Smooth muscle cell (in vitro differentiated cells): ENCODE measurements around the gene C4orf50. TPM values are rescaled to one million over a fixed set of nuclear protein-coding genes. Genes with fewer than 3 reads are reported as not detected.

ENCODE experiments used
- DNase-seq: peaks from one replicate; lab custom pipeline; 2025; ENCODE audit not compliant: unreplicated experiment; lab: John Stamatoyannopoulos, UW
- H2AFZ ChIP-seq: fragments of 200-600 bp; sonication (generic); 2 replicates; pipeline ENCODE4 v1.6.0; 2016; ENCODE audit warnings: antibody characterized with exemption, low read depth, mild to moderate bottlenecking
- H3F3A ChIP-seq: fragments of 200-600 bp; sonication (generic); 2 replicates; pipeline ENCODE4 v1.6.0; 2017; ENCODE audit warnings: antibody characterized with exemption, low read depth
- H3K27ac ChIP-seq: fragments of 200-600 bp; sonication (generic); 2 replicates; pipeline ENCODE4 v1.5.1; 2016; ENCODE audit warnings: low read depth, mild to moderate bottlenecking
- H3K27me3 ChIP-seq: fragments of 200-600 bp; sonication (generic); 2 replicates; pipeline ENCODE4 v1.6.1; 2016; ENCODE audit warnings: low read depth, mild to moderate bottlenecking
- H3K36me3 ChIP-seq: fragments of 200-600 bp; sonication (generic); 2 replicates; pipeline ENCODE4 v1.5.1; 2016; ENCODE audit warnings: low read depth
- H3K4me1 ChIP-seq: fragments of 200-600 bp; sonication (generic); 2 replicates; pipeline ENCODE4 v1.5.1; 2016; ENCODE audit warnings: low read depth
- H3K4me2 ChIP-seq: fragments of 200-600 bp; sonication (generic); 2 replicates; pipeline ENCODE4 v1.6.0; 2016; ENCODE audit warnings: mild to moderate bottlenecking
- H3K4me3 ChIP-seq: fragments of 200-600 bp; sonication (generic); 2 replicates; pipeline ENCODE4 v1.5.1; 2016; ENCODE audit warnings: mild to moderate bottlenecking
- H3K79me2 ChIP-seq: fragments of 200-600 bp; sonication (generic); 2 replicates; pipeline ENCODE4 v1.6.0; 2016; ENCODE audit warnings: low read depth, mild to moderate bottlenecking
- H3K9ac ChIP-seq: fragments of 200-600 bp; sonication (generic); 2 replicates; pipeline ENCODE4 v1.6.0; 2016; ENCODE audit warnings: low read depth
- H3K9me3 ChIP-seq: fragments of 200-600 bp; sonication (generic); replicated peaks from 2 replicates; pipeline ENCODE4 v1.5.1; 2016; ENCODE audit warnings: low read depth
- H4K20me1 ChIP-seq: fragments of 200-600 bp; sonication (generic); 2 replicates; pipeline ENCODE4 v1.6.0; 2016; ENCODE audit warnings: low read depth
- CTCF ChIP-seq: fragments of 200-600 bp; sonication (generic); IDR thresholded peaks from 2 replicates; pipeline ENCODE4 v1.5.1; 2017; ENCODE audit warnings: borderline replicate concordance, mild to moderate bottlenecking, antibody characterized with exemption; ENCODE audit not compliant: insufficient read depth, poor library complexity, severe bottlenecking
- WGBS: methylation state at CpG from one replicate; pipeline ENCODE4 v1.1.7; 2016; ENCODE audit warnings: low lambda C conversion rate; 5-methylcytosine and 5-hydroxymethylcytosine counted together
- polyA plus RNA-seq: library from polyadenylated mRNA; unstranded; fragments of >200 nt; fragmentation: Nextera tagmentation; extraction: Ambion mirVana; gene quantifications from 2 replicates; pipeline ENCODE4 v1.2.1, GENCODE V29; 2016
- total RNA-seq: library from RNA; depleted of rRNA; stranded (reverse); fragments of >200 nt; gene quantifications from 2 replicates; pipeline ENCODE4 v1.2.3, GENCODE V29; 2014

C4orf50 gene
- total and polyA plus RNA-seq, 2 experiments from 2014 or later = not detected

GRCh38 chr4:6058531-6059374, 40.5 kb upstream of the C4orf50 start:
- H3K4me2 ChIP-seq = no peak overlapping the region
- DNase-seq = no peak
- WGBS = 94% methylated on average over 12 of the region's 12 CpGs
- no peak overlapping the region for H3K9ac ChIP-seq
- no peaks in the 10 kb centered on the region for H3K27me3 ChIP-seq
- H3K9me3 ChIP-seq = no peaks in the 10 kb centered on the region
- no peaks in the 10 kb centered on the region for H3K4me1 ChIP-seq
- TF ChIP-seq CTCF = no peak
- no peaks in the 10 kb centered on the region for H3F3A ChIP-seq
- H3K79me2 ChIP-seq = no peaks in the 10 kb centered on the region
- no peak overlapping the region for H3K4me3 ChIP-seq
- peak overlapping the region; percentile 56 for H2AFZ ChIP-seq
- no peaks in the 10 kb centered on the region for H3K36me3 ChIP-seq
- H4K20me1 ChIP-seq = no peaks in the 10 kb centered on the region
- H3K27ac ChIP-seq = no peak overlapping the region

GRCh38 chr4:6056976-6057766, 38.9 kb upstream of the C4orf50 start:
- 80% methylated on average over 15 of the region's 15 CpGs for WGBS
- H3K27me3 ChIP-seq = no peaks in the 10 kb centered on the region
- no peaks in the 10 kb centered on the region for H3F3A ChIP-seq
- H3K79me2 ChIP-seq = no peaks in the 10 kb centered on the region
- no peak overlapping the region for H3K4me2 ChIP-seq
- H2AFZ ChIP-seq = no peak overlapping the region
- no peaks in the 10 kb centered on the region for H4K20me1 ChIP-seq
- no peak overlapping the region for H3K27ac ChIP-seq
- no peaks in the 10 kb centered on the region for H3K9me3 ChIP-seq
- no peak overlapping the region for H3K9ac ChIP-seq
- no peak for DNase-seq
- no peaks in the 10 kb centered on the region for H3K36me3 ChIP-seq
- H3K4me1 ChIP-seq = no peaks in the 10 kb centered on the region
- no peak overlapping the region for H3K4me3 ChIP-seq
- TF ChIP-seq CTCF = no peak

- WGBS = 89% methylated on average over 4 of the region's 4 CpGs
- TF ChIP-seq CTCF = no peak
- DNase-seq = no peak
- H3K9me3 ChIP-seq = no peaks in the 10 kb centered on the region
- no peaks in the 10 kb centered on the region for H3F3A ChIP-seq
- H2AFZ ChIP-seq = no peak overlapping the region
- H3K4me1 ChIP-seq = no peaks in the 10 kb centered on the region
- no peak overlapping the region for H3K4me2 ChIP-seq
- H3K27me3 ChIP-seq = no peaks in the 10 kb centered on the region
- H3K79me2 ChIP-seq = no peaks in the 10 kb centered on the region
- H3K4me3 ChIP-seq = no peak overlapping the region
- no peak overlapping the region for H3K9ac ChIP-seq
- no peaks in the 10 kb centered on the region for H4K20me1 ChIP-seq
- no peaks in the 10 kb centered on the region for H3K36me3 ChIP-seq
- H3K27ac ChIP-seq = no peak overlapping the region
Measured at GRCh38 chr4:6055436-6055835, 37.2 kb upstream of the C4orf50 start.
